Mammary epithelial cell (primary cell): ENCODE data around the gene RPLP1.

Experiments used
- CTCF ChIP-seq, 2 donors: IDR thresholded peaks in 1 of 2; conservative IDR thresholded peaks in 1 of 2; 2 replicates each; pipeline ENCODE4 v1.5.1; 2011 to 2012; ENCODE audit warnings: inconsistent platforms in 2 of 2, low read length in 2 of 2, mild to moderate bottlenecking in 2 of 2, control low read depth in 1 of 2, low read depth in 1 of 2; ENCODE audit not compliant: insufficient read depth in 1 of 2; ENCODE audit errors: extremely low read depth in 1 of 2
- EZH2 ChIP-seq: IDR thresholded peaks from 2 replicates; pipeline ENCODE4 v1.6.1; 2012; ENCODE audit warnings: low read length, inconsistent platforms, borderline replicate concordance

GRCh38 chr15:69502470-69503045 is 49.9 kb downstream of the RPLP1 start:
- peak in 1 of 2 donors; percentile 13 for TF ChIP-seq CTCF (conservative IDR thresholded peaks at IDR 0.05 in 1 of 2, IDR thresholded peaks at IDR 0.05 in 1 of 2; ENCODE audit: extremely low read depth in 1 of 2, insufficient read depth in 1 of 2, low read depth in 1 of 2, low read length in 2 of 2)
- no peak for TF ChIP-seq EZH2
